Lung (tissue), 13 donors: ENCODE measurements around the gene SPRR2B. TPM values are rescaled to one million over a fixed set of nuclear protein-coding genes. Genes with fewer than 3 reads are reported as not detected.
"Not testable (repeated sequence)": the region's sequence is repeated elsewhere in the genome, so short reads cannot be mapped to it uniquely, and the experiment has no call there.

ENCODE experiments used
- ATAC-seq: fragments of 200-7000 bp; cut with Tn5 transposase; one replicate; pipeline ENCODE4 v1.9.1; 2020; ENCODE audit warnings: moderate number of reproducible peaks; ENCODE audit not compliant: insufficient read depth, low FRiP score
- DNase-seq, 3 donors: peaks; one replicate each; pipeline ENCODE4 v3.0.0-alpha.2; 2013 to 2017
- H3K27ac ChIP-seq, 2 donors: one replicate each; pipeline ENCODE4 v1.5.1; 2013; ENCODE audit warnings: mild to moderate bottlenecking in 2 of 2, moderate library complexity in 2 of 2, control low read depth in 1 of 2, inconsistent platforms in 1 of 2, low read depth in 1 of 2, low read length in 1 of 2
- H3K27me3 ChIP-seq, 3 donors: one replicate each; pipeline ENCODE4 v1.5.1; 2013; ENCODE audit warnings: low read length in 2 of 3; ENCODE audit not compliant: control insufficient read depth in 3 of 3, insufficient read depth in 3 of 3
- H3K36me3 ChIP-seq, 4 donors: one replicate each; pipeline ENCODE4 v1.5.1; 2013; ENCODE audit warnings: low read length in 4 of 4, mild to moderate bottlenecking in 1 of 4, moderate library complexity in 1 of 4; ENCODE audit not compliant: control insufficient read depth in 4 of 4, insufficient read depth in 4 of 4
- H3K4me1 ChIP-seq, 5 donors: one replicate each; pipeline ENCODE4 v1.5.1; 2013; ENCODE audit warnings: low read length in 5 of 5, mild to moderate bottlenecking in 2 of 5, moderate library complexity in 1 of 5; ENCODE audit not compliant: control insufficient read depth in 5 of 5, insufficient read depth in 5 of 5
- H3K4me3 ChIP-seq: one replicate; pipeline ENCODE4 v1.5.1; 2013; ENCODE audit warnings: mild to moderate bottlenecking, control low read depth, moderate library complexity
- H3K9ac ChIP-seq, 2 donors: one replicate each; pipeline ENCODE4 v1.5.1; 2013; ENCODE audit warnings: low read length in 2 of 2, control low read depth in 1 of 2; ENCODE audit not compliant: insufficient read depth in 1 of 2
- H3K9me3 ChIP-seq, 4 donors: one replicate each; pipeline ENCODE4 v1.5.1; 2013; ENCODE audit warnings: low read length in 3 of 4, mild to moderate bottlenecking in 1 of 4, moderate library complexity in 1 of 4; ENCODE audit not compliant: control insufficient read depth in 4 of 4, insufficient read depth in 3 of 4
- CTCF ChIP-seq: IDR thresholded peaks from 2 replicates; pipeline ENCODE4 v1.5.1; 2012; ENCODE audit warnings: mild to moderate bottlenecking; ENCODE audit errors: control extremely low read depth, extremely low read depth
- WGBS, 2 donors: extraction: QIAGEN DNeasy Blood & Tissue Kit; methylation state at CpG; one replicate each; pipeline ENCODE4 v1.1.7; 2013; 5-methylcytosine and 5-hydroxymethylcytosine counted together
- polyA plus RNA-seq, 2 donors: library from polyadenylated mRNA; stranded (reverse); fragments of 200-250 nt; gene quantifications; one replicate each; pipeline ENCODE4 v1.2.1, GENCODE V29; 2013
- small RNA-seq: library from RNA; depleted of rRNA; stranded (forward); fragments of <200 nt; gene quantifications from one replicate; pipeline ENCODE3, GENCODE V24; 2014; ENCODE audit warnings: low replicate concordance
- total RNA-seq, 2 donors: library from RNA; depleted of rRNA in 1 of 2; stranded (reverse); fragments of >200 nt in 1 of 2; gene quantifications; one replicate each; pipeline ENCODE4 v1.2.1, GENCODE V29; 2014 to 2021
- donor health status: control.
- donor health status: control.
- donor health status: Bipolar disorder and iron deficiency.
- donor health status: healthy.
- donor health status: DM: yes; HTN: yes; CAD: no.

The SPRR2B gene
- total and polyA plus RNA-seq, 4 donors = not detected

DNA sequence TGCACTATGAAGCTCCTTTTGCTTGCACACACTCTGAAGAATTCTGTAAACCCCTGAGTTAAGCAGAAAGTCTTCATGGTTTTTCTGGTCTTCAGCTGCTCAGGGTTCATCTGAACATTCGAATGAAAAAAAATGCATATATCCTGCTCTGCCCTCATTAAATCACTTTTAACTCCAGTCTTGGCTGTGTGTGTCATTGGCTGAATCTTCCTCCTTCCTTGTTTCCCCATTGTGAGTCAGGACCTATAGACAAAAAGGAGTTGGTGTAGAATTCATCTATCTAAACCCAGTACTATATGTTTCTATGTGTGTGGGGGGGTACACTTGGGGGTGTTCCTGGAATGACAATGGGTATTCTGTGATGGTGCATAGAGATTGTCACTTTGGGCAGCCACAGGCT is 47.0 kb downstream of the SPRR2B start:
- TF ChIP-seq CTCF = no peak
- DNase-seq (no peak), ATAC-seq (no peak)
- Histone ChIP-seq H3K36me3 (no peaks in the 10 kb centered on the region), H3K27ac (no peak overlapping the region), H3K27me3 (no peaks in the 10 kb centered on the region), H3K9ac (no peak overlapping the region), H3K4me3 (no peak overlapping the region), H3K4me1 (no peaks in the 10 kb centered on the region), H3K9me3 (peaks cover 0 to 5% (median 0%) of the 10 kb centered on the region in 4 donors)
- 91% methylated on average over 1 of the region's 1 CpG for WGBS, 2 donors

GRCh38 chr1:153023109-153023508 is 48.3 kb downstream of the SPRR2B start:
- Histone ChIP-seq H3K9me3 (peaks cover 0 to 3% (median 0%) of the 10 kb centered on the region in 4 donors), H3K9ac (no peak overlapping the region), H3K27me3 (no peaks in the 10 kb centered on the region), H3K4me1 (no peaks in the 10 kb centered on the region), H3K27ac (no peak overlapping the region), H3K4me3 (no peak overlapping the region), H3K36me3 (no peaks in the 10 kb centered on the region)
- 84 to 91% methylated on average over 7 of the region's 7 CpGs for WGBS, 2 donors
- no peak for DNase-seq
- no peak for ATAC-seq
- no peak for TF ChIP-seq CTCF

- H3K9ac ChIP-seq, ATAC-seq, DNase-seq, H3K9me3 ChIP-seq, H3K4me1 ChIP-seq, H3K27me3 ChIP-seq, H3K36me3 ChIP-seq, H3K27ac ChIP-seq, H3K4me3 ChIP-seq: not testable (repeated sequence)
- 34 to 37% methylated on average over 9 of the region's 9 CpGs for WGBS, 2 donors
These were observed 49.1 kb downstream of the SPRR2B start for GRCh38 chr1:153022340-153022739.

DNA sequence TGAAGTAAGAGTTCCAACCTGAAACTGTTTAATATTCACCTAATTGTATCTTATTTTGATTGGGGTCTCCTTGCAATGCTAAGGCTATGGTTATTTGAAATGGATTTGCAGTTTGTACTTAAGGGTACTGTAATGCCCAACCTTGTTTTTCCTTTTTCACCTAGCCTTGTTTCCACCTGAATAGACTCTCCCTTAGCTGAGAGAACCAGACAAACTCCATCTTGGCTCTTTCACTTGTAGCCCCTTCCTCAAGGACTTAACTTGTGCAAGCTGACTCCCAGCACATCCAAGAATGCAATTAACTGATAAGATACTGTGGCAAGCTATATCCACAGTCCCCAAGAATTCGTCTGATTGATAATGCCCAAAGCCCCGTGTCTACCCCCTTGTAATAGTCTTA is 49.6 kb downstream of the SPRR2B start:
- H3K36me3 ChIP-seq, DNase-seq, H3K9me3 ChIP-seq, H3K4me3 ChIP-seq, H3K4me1 ChIP-seq, H3K9ac ChIP-seq, ATAC-seq, H3K27ac ChIP-seq, H3K27me3 ChIP-seq: not testable (repeated sequence)
- WGBS, 2 donors = 10 to 20% methylated on average over 2 of the region's 2 CpGs

Small RNA genes lying within 50 kb of the gene (small RNA-seq; reads per million reads assigned to genes)
- not detected for gene AL356867.1

Other genes with a start within 250 kb of the SPRR2B start
- gene LCE1A, start 244.1 kb downstream of the SPRR2B start, total RNA-seq = not detected
- not detected for gene LCE1A, start 244.1 kb downstream of the SPRR2B start, polyA plus RNA-seq
- gene LCE6A, start 228.8 kb downstream of the SPRR2B start, total RNA-seq = not detected
- not detected for gene LCE6A, start 228.8 kb downstream of the SPRR2B start, polyA plus RNA-seq
- not detected for gene LCE7A, start 211.6 kb downstream of the SPRR2B start, total RNA-seq
- not detected for gene LCE7A, start 211.6 kb downstream of the SPRR2B start, polyA plus RNA-seq
- not detected for gene SMCP, start 193.3 kb downstream of the SPRR2B start, total RNA-seq
- gene SMCP, start 193.3 kb downstream of the SPRR2B start, polyA plus RNA-seq = not detected
- gene IVL, start 163.1 kb downstream of the SPRR2B start, total RNA-seq = under 1 TPM in 1 of 2 donors, not detected in 1; 0.31 TPM
- under 1 TPM; 0.22 to 0.52 TPM for gene IVL, start 163.1 kb downstream of the SPRR2B start, polyA plus RNA-seq
- not detected for gene SPRR5, start 124.4 kb downstream of the SPRR2B start, total RNA-seq
- gene SPRR5, start 124.4 kb downstream of the SPRR2B start, polyA plus RNA-seq = under 1 TPM in 1 of 2 donors, not detected in 1; 0.05 TPM
- gene SPRR4, start 101.0 kb downstream of the SPRR2B start, total RNA-seq = not detected
- gene SPRR4, start 101.0 kb downstream of the SPRR2B start, polyA plus RNA-seq = not detected
- not detected for gene SPRR1A, start 87.5 kb downstream of the SPRR2B start, total RNA-seq
- not detected for gene SPRR1A, start 87.5 kb downstream of the SPRR2B start, polyA plus RNA-seq
- 1 to 10 TPM in 1 of 2 donors, not detected in 1; 1.9 TPM for gene SPRR3, start 69.9 kb downstream of the SPRR2B start, total RNA-seq
- 1 to 10 TPM in 1 of 2 donors, under 1 TPM in 1; 0.50 to 1.2 TPM for gene SPRR3, start 69.9 kb downstream of the SPRR2B start, polyA plus RNA-seq
- not detected for gene SPRR1B, start 40.4 kb downstream of the SPRR2B start, total RNA-seq
- gene SPRR1B, start 40.4 kb downstream of the SPRR2B start, polyA plus RNA-seq = 1 to 10 TPM in 1 of 2 donors, under 1 TPM in 1; 0.31 to 1.9 TPM
- not detected for gene SPRR2D, start 30.5 kb downstream of the SPRR2B start, total RNA-seq
- 1 to 10 TPM; 1.0 to 2.5 TPM for gene SPRR2D, start 30.5 kb downstream of the SPRR2B start, polyA plus RNA-seq
- under 1 TPM in 1 of 2 donors, not detected in 1; 0.82 TPM for gene SPRR2A, start 14.1 kb downstream of the SPRR2B start, total RNA-seq
- 1 to 10 TPM in 1 of 2 donors, not detected in 1; 4.5 TPM for gene SPRR2A, start 14.1 kb downstream of the SPRR2B start, polyA plus RNA-seq
- gene SPRR2E, start 22.9 kb upstream of the SPRR2B start, total RNA-seq = not detected
- under 1 TPM; 0.33 to 0.60 TPM for gene SPRR2E, start 22.9 kb upstream of the SPRR2B start, polyA plus RNA-seq
- gene SPRR2F, start 41.9 kb upstream of the SPRR2B start, total RNA-seq = not detected
- gene SPRR2F, start 41.9 kb upstream of the SPRR2B start, polyA plus RNA-seq = under 1 TPM in 1 of 2 donors, not detected in 1; 0.73 TPM
- not detected for gene SPRR2G, start 79.3 kb upstream of the SPRR2B start, total RNA-seq
- not detected for gene SPRR2G, start 79.3 kb upstream of the SPRR2B start, polyA plus RNA-seq
- not detected for gene LELP1, start 131.8 kb upstream of the SPRR2B start, total RNA-seq
- gene LELP1, start 131.8 kb upstream of the SPRR2B start, polyA plus RNA-seq = not detected
- gene PRR9, start 146.0 kb upstream of the SPRR2B start, total RNA-seq = not detected
- under 1 TPM in 1 of 2 donors, not detected in 1; 0.22 TPM for gene PRR9, start 146.0 kb upstream of the SPRR2B start, polyA plus RNA-seq
- not detected for gene LORICRIN, start 188.1 kb upstream of the SPRR2B start, total RNA-seq
- not detected for gene LORICRIN, start 188.1 kb upstream of the SPRR2B start, polyA plus RNA-seq
- gene PGLYRP3, start 241.3 kb upstream of the SPRR2B start, total RNA-seq = not detected
- gene PGLYRP3, start 241.3 kb upstream of the SPRR2B start, polyA plus RNA-seq = not detected